GM18909 (cell line): Measurements from ENCODE around the gene ADCYAP1R1.

Experiments used
- ATAC-seq: cut with Tn5 transposase; IDR thresholded peaks from one replicate; pipeline ENCODE4 v1.9.1; 2021; ENCODE audit warnings: mild to moderate bottlenecking; ENCODE audit not compliant: unreplicated experiment, poor library complexity

The ADCYAP1R1 gene

GRCh38 chr7:31080763-31081162, 28.7 kb downstream of the ADCYAP1R1 start:
- ATAC-seq: no peak

DNA sequence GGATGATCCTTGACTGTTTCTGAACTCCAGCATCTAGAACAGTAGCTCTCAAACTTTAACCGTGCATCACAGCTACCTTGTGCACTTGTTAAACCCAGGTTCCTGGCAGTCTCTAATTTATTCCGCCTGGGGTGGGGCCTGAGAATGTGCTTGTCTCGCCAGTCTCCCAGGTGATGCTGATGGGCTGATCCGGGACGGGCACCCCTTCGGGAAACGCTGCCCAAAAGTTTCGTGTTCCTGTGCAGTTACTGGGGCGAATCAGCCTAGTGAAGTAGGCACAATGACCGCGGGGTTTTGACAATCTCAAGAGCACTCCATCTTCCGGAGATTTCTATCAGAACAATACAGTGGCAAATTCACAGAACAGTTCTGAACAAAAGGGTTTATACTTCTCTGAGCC, 29.9 kb downstream of the ADCYAP1R1 start:
- no peak for ATAC-seq

GRCh38 chr7:31082447-31082846, 30.3 kb downstream of the ADCYAP1R1 start:
- ATAC-seq: no peak

- no peak for ATAC-seq
Observed at GRCh38 chr7:31083210-31083786, 31.2 kb downstream of the ADCYAP1R1 start.

GRCh38 chr7:31084226-31084625, 32.1 kb downstream of the ADCYAP1R1 start:
- ATAC-seq: no peak

GRCh38 chr7:31087351-31087750, 35.2 kb downstream of the ADCYAP1R1 start:
- no peak for ATAC-seq

- ATAC-seq: no peak
Observed at GRCh38 chr7:31091924-31092434, 39.9 kb downstream of the ADCYAP1R1 start.

DNA sequence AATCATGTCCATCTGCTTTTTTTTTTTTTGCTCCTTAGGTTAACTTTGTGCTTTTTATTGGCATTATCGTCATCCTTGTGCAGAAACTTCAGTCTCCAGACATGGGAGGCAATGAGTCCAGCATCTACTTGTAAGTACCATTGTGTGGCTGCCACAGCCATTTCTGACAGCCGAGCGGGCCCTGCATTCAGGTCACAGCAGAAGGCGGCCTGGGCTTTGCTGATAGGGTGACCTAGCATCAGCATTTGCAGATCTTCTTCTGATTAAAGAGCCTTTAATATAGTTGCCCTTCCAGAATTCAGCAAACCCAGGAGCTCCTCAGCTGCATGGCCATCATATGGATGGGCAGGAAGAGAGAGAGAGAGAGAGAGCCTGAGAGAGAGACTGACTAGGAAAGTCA, 40.5 kb downstream of the ADCYAP1R1 start:
- no peak for ATAC-seq

GRCh38 chr7:31093282-31093681, 41.2 kb downstream of the ADCYAP1R1 start:
- ATAC-seq: no peak

DNA sequence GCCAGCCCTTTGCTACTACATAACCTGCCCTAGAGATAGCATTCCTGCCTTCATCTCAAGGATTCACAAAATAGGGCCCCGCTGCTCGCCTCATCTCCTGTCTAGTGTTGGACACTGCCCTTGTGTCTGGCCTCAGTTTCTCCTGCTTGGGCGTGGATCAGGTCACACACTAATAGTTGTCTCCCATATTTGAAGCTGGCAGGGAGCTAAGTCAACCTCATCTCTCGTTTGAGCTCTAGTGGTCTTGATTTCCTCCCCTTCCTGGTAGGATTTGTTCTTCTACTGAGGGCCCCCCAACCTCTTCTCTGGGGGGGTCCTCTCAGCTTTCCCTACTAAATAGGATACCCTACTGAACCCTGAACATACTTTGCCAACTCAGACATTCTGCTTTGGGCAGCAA, 42.2 kb downstream of the ADCYAP1R1 start:
- no peak for ATAC-seq

DNA sequence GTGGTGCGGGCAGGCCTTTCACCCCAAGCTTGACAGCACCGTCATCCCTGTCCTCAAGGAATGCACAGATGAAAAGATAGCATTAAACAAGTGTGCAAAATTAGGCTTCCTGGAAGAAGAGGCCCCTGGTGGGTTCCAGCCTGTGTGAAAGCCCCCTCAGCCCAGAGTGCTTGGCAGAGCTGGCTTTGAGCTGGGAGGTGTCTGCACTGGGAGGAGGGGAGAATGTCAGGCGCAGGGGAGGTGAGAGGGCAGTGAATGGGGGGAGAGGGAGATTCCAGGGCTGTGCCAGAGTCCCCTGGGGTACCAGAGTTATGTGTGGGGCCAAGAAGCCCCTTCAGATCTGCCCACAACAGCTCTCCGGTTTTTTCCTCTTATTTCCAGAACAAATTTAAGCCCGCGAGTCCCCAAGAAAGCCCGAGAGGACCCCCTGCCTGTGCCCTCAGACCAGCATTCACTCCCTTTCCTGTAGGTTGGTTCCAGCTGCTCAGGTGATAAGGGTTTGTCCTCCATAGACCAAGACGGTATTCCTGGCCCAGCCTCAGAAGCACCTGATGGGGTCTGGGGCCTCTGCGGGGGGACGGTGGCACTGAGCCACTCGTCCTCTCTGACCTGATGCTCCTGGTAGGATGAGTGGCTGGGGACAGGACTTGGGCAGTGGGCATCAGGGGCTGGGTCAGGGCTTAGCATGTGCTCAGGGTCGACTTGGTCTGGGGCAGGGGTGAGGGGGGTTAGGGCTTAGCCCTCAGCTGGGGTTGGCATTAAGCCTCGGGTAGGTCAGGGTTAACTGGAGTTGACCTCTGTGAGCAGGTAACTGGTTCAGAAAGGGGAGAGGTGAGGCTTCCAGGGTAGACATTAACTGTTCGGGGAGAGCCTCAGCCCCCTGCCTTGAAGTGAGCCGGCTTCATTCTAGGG, 43.4 kb downstream of the ADCYAP1R1 start:
- ATAC-seq: no peak

DNA sequence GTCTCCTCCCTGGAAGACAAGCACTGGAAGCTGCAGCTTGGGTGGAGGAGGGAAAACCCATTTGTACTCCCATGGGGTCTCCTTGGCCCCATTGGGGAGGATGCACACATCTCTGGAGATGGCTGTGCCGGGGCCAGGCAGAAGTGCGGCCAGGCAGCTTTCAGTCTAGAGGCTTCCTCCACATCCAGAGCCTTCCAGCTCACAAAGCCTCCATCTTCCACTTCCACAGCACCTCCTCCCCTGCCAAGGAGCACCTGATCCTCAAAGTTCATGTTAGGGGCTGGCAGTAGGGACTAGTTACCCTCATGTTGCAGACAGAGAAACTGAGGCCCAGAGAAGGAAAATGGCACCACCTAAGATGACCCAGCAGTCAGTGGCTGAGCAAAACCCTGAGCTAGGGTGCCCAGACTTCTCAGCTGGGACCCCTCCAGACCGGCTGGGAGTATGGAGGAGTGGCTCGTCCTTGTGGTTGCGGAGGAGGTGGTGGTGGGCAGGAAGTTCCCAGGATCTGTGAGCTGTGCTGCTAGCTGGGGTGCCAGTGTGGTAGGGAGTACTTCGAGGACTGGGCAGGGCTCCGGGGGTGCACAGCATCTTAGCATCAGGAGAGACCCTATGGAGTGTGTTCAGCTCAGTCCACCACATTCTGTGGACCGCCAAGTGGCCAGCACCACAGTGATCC, 44.2 kb downstream of the ADCYAP1R1 start:
- no peak for ATAC-seq

DNA sequence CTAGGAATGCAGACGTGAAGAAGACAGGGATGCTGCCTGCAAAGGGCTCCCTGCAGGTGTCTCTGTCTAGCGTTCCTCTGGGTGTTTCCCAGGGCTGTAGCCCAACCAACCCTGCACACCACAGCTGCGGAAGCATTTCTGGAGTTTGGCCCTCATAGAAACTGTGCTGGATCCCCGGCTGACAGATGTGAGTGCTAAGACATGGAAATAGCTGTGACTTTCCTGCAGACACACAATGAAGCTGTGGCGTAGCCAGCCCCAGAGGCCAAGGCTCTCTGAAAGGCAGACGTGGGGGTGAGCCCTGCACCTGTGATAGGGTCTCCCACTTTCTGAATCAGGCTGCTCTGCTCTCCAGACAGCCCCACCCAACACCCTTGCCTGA, 44.8 kb downstream of the ADCYAP1R1 start:
- ATAC-seq: no peak

- ATAC-seq: no peak
Observed at GRCh38 chr7:31098642-31099360, 46.7 kb downstream of the ADCYAP1R1 start.

- no peak for ATAC-seq
Observed at GRCh38 chr7:31099451-31100444, 47.6 kb downstream of the ADCYAP1R1 start.

DNA sequence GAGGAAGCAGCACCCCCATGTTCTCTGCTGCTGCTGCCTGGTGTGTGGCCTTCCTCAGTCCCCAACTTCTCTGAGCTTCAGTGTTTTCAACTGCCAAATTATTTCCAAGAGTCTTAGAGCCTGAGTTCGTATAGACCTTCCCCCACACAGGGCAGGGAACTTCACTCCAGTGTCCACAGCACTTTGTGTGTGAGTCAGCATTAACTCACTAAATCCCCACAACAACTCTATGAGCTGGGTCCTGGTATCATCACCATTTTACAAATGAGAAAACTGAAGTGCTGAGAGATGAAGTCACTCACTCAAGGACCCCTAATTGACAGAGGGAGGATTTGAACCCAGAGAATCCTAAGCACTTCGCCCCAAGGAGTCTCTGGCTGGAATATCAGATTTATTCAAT, 48.3 kb downstream of the ADCYAP1R1 start:
- ATAC-seq: no peak

- no peak for ATAC-seq
Observed at GRCh38 chr7:31100871-31101270, 48.8 kb downstream of the ADCYAP1R1 start.

- ATAC-seq: no peak
Observed at GRCh38 chr7:31101544-31101943, 49.4 kb downstream of the ADCYAP1R1 start.
